Fibroblast of skin of left quadriceps (primary cell): ENCODE results near the gene MEF2C.

ENCODE experiments used
- DNase-seq, 2 experiments: peaks; one replicate each; pipeline ENCODE4 v3.0.0-alpha.2; 2013; ENCODE audit warnings: low read depth in 2 of 2

MEF2C gene

DNA sequence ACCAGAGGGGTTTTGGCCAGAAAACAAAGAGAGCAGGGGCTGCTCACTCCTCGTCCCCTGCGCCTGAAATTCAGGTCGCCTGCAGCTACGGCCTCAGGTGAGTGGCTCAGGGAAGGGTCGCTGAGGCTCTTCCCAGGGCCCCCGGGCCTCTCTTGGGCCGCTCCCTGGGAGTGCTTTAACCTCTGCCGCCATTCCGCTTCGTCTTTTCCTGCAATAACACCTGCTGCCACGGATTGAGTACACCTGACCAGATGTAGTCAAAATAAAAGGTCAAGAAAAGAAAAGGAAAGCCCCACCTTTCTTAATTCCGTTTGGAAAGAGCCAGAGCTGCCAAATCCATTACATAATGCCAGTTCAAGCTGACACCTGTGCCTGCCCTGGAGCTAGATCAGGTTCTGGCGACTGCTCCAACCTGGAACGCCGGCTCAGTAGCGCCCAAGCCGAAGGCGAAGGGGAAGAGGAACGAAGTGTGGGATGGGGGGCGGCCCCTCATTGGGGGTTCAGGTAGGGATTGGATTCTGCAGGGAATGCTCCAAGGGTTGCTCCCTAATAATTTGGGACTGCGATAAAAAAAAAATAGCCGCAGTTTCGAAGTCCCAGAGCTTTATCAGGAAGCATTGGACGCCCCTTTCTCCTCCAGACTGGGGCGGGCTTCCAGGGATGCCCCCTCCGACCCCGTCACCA lies 193.9 kb downstream of the MEF2C start:
- no peak for DNase-seq

DNA sequence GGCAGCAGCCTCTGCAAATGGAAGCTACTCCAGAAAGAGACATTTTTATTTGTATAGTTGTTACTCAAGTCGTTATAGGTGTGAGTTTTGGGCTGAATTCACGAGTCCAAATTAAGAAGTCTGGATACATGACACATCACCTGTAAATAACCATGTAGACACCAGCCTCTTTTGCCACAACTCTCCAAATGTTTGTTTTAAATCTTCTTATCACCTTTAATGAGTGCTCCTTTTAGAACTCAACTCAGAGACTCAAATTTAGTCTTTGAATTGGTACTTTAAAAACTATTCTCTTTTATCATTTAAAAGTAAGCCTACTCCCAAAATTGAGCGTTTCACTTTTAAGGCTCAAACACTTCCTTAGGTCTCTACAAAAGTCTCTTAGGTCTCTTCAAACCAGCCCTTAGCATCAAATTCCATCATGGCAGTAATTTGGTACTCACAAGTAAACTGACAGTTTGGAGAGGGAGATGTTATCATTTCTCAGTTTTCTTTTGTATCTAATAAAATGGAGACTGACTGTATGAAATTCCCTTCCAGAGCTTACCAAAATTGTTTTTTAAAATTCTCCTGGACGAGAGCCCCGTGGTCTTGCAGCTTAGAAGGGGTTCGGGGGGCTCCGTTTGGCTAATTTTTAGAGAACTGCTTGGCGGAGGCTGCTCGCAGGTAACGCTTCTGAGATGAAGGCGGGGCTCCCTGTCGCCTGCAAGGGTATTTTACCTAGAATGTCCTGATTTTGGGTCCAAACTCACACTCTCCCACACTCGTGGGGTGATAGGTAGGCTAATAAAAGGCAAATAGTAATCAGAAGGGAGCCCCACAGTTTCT lies 194.6 kb downstream of the MEF2C start:
- DNase-seq: no peak

DNA sequence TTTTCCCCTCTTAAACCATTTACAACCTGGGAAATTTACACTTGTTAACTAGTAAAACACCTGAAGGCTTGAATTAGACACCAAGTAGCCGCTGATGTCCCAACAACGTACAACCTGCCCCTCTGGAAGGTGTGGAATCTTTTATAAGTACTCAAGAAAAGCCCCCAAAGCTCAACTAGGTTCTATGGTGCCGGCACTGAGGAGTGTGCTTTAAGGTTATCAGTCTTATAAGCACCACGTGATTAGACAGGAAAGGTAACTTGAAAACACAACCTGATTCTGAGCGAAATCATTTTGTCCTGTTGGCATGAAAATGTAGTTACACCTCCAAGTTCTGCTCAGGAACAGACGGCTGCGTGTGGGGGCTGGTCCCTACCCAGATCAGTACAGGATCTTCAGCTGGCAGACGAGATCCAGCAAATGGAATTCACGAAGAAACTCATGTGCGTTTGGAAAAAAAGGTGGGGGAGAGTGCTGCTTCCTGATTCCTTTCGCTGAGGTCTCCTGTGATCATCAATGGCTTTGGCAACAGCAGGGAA lies 195.5 kb downstream of the MEF2C start:
- no peak for DNase-seq

GRCh38 chr5:88686726-88687125 lies 196.3 kb downstream of the MEF2C start:
- no peak for DNase-seq

DNA sequence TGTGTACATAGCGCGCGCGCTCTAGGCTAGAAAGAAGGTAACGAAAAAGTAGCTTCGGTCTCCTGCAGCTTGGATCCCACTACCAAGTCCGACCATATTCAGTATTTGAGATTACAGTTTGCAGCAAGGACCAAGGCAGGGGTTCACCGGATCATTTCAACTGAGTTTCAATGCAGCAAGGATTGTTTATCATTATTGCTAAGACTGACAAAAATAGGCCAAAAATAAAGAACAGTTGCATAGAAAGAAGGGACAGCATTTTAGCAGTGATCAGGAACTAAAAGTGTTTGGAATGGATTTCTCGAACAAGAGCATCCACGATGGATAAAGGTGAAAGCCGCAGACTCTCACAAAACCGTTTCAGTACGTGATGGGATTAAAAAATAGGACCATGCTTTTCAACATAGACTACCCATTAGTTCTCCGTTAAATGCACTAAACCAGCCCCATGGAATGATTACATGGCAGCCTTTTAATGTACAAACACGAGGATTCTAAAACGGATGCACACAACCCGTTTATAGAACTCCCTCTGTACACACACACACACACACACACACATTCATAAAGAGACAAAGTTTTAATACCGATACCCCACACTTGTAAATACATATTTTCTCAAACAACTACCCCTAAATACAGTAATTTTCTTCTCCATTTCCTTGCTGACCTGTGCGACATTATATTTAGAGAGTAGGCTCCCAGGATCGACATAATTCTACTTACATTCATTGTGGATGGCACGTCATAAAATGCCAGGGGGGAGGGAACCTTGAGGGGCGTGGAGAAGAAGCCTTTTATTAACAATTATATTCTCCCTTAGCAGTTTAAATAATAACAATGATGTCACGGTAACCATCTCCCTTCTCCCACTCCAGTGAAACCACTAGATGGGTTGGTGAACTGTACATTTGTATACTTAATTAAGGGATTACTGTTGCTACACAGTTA lies 197.1 kb downstream of the MEF2C start:
- DNase-seq: no peak

DNA sequence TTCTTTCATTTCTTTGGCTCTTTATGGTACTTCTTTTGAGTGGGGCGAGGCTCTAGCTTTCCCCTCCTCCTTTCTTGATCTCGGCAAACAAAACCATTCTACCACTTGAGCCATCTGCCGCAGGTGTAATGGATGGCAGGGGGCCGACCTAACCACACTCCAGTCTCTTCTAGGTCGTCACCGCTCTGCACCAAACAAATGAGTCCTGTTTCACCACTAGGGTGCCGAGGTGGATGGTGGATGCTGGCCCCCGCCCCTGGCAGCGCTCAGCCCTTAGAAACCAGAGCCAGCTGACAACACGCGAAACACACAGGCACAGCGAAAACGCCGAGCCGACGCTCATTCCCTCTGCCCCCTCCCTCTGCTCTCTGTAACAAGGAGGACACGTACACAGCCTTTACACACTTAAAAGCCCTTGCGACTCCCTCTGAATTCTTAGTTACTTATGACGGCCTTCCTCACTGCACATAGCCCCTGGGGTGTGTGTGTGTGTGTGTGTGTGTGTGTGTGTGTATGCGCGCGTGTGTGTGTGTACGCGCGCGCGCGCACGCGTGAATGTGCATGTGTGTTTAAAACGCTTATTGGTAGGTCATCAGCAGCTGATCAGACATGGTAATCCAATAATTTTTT lies 199.4 kb downstream of the MEF2C start:
- no peak for DNase-seq

DNA sequence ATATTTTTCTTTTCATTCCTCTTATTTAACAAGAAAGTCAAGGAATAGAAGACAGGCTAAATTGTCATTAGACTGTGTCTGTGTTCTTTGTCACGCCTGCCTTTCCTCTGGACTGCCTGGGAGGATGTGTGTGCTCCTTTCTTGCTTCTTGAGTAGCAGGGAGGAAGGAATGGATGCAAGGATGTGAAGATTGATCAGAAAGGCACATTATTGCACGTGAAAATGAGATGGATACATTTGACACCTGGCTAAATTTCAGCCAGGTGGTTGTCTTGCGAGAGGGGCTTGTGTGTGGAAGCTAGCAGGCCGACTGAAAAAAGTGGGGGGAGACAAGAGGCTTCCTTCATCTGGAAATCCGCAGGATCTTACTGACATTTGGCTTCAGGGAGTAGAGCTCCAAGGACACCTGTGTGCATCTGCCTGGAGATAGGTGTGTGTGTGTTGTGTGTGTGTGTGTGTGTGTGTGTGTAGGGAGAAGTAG lies 200.1 kb downstream of the MEF2C start:
- DNase-seq: no peak

DNA sequence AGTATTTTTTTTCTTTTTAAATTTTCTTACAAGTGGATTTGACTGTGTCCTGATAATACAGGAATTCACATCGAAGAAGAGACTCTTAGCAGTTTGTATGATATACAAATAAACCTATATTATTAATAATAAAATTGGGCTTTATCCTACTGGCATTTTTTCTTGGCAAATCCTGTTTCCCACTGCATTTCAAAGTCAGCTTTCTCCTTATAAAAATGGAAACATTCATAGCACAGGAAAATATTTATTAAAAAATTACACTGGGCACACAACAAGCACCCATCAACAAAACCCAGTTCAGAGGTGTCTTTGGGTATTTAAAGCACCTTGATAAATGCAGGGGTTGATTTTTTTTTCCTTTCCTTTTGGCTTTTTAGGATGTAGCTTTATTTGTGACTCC lies 200.9 kb downstream of the MEF2C start:
- DNase-seq: no peak

DNA sequence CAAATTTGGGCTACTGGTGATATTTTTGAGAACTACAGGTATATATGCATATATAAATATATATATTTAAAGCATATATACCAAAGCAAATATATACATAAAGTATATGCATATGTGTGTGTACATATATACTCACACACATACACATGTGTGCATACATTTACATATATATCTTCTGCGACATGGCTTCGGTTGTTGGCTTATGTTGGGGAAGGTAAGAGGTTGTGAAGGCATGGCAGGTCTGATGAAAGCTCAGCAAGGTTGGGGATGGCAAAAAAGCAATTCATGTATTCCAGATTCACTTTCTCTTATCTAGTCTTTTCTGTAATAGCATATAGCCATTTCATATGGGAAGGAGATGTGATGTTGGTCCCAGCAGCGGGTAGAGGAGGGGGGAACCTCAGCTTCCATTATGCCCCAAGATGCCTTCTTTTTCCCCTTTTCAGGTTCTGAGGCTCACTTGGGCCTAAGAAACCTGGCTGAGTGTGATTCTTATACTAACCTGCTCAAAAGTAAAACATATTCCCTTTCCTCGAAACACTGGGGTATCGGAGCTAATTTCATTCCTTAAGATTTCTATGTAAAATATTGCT lies 201.7 kb downstream of the MEF2C start:
- no peak for DNase-seq

DNA sequence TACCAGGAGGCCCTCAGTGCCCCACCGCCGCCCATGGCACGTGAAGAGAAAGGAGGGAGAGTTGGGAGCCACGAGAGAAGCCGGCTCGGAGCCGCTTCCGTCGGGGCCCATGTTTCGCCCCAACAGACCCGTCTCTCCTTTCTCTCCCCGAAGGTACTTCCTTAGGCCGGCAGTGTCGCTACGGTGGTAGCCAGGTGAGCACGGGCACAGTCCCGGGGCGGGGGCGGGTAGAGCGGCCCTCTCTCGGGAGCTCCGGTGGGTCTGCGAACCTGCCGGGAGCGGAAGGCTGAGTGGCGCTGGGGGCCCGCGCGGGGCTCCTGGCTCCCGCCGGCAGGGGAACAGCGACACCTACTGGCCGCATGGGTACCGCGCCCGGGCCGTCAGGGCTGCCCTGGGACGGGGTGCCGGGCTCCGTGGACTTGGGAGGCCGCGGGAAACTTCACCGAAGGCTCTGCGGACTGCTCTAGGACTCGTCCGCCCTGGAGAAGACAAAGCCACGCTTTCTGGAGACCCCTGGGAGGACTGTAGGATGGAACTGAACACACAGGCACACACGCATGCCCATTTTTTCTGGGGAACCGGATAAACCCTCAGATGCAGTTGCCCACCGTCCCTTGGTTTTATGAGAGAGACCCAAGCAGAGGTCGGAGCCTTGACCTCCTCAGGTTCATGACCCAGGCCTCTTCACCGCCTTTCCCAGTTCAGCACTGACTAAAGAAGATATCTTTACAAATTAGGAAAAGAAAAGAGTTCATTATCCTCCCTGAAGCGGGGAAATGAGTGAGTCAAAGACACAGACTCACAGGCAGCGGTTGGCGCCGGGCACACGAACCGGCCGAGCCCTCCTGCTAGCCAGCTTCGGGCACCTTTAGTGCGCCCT lies 202.5 kb downstream of the MEF2C start:
- DNase-seq: no peak

GRCh38 chr5:88679638-88680037 lies 203.3 kb downstream of the MEF2C start:
- no peak for DNase-seq

DNA sequence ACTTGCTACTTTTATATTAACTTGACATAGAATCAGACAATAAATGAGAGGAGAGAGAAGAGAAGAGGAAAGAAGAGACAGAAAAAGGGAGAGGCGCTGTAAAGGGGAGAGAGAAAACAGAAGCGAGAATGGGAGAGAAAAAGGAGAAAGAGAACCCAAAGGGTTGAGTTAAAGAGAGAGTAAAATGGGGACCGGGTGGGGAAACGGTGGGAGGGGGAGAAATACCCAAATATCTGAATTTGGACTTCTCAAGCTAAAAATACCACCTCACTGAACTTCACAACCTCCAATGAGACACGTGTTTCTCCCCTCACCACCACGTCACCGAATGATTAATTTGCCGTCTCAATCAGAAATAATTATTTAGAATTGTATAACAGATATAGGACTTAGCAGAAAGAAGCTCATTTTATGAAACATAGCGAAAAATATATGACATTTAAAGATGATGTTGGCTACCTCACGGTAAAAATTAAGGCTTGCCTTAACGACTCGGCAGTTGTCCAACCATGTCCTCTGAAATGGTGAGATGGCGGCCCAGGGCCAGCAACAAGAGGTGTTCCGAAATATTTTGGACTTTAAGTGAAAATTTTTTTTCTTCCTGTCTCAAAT lies 204.1 kb downstream of the MEF2C start:
- no peak for DNase-seq

GRCh38 chr5:88677943-88678769 lies 204.8 kb downstream of the MEF2C start:
- DNase-seq: no peak

GRCh38 chr5:88677376-88677895 lies 205.5 kb downstream of the MEF2C start:
- no peak for DNase-seq

GRCh38 chr5:88676637-88677375 lies 206.2 kb downstream of the MEF2C start:
- no peak for DNase-seq

DNA sequence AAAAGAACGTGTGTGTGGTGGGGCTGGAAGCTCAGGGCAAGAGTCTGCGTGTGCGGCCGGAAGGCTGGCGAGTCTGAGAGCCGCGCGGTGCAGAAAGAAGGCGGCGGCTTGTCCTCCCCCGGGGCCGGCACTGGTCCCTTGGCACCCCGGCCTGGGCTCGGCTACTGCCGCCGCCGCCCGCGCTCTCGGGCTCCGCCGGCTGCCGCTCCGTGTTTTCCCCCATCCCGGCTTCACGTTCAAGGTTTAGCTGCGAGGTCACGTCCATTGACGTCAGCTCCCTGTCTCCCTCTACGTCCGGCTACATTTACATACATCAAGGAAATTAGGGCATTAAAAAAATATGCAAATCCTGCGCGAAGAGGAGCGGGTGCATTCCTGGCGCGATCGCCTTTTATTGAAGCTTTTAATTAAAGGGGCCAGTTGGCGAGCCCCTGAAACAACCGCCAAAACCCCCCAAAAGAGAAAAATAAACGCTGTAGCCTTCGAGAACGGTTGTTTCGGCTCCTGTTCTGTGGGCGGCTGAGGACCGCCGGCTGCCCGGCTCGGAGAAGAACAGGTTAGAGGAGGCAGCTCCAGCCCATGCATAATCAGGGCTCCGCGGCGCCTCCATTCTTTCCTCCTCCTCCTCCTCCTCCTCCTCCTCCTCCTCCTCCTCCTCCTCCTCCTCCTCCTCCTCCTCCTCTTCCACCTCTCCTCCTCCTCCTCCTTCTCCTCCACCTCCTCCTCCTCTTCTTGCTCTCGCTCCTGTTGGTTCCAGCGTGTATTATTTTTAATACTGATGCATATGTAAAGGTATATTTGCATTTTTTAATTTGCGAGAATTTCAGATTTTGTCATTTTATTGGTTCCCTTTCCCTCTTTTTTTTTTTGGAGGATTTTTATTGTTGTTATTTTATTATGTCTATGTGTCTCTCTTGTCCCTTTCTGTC lies 207.0 kb downstream of the MEF2C start:
- DNase-seq: no peak
